GM11168 (cell line): ENCODE measurements around the gene POPDC2.
"Not testable (repeated sequence)": the region's sequence is repeated elsewhere in the genome, so short reads cannot be mapped to it uniquely, and the experiment has no call there.

Experiments used
- in situ Hi-C: fragments of 300-500 bp; cut with MboI; formaldehyde crosslinking; loops from one replicate; pipeline ENCODE4 v1.12.0; 2022; ENCODE audit warnings: low sequenced_read_pairs; ENCODE audit not compliant: unreplicated experiment

Gene POPDC2

GRCh38 chr3:119594929-119595328 lies 65.5 kb downstream of the POPDC2 start:
- in situ Hi-C loops, result not testable (repeated sequence)

DNA sequence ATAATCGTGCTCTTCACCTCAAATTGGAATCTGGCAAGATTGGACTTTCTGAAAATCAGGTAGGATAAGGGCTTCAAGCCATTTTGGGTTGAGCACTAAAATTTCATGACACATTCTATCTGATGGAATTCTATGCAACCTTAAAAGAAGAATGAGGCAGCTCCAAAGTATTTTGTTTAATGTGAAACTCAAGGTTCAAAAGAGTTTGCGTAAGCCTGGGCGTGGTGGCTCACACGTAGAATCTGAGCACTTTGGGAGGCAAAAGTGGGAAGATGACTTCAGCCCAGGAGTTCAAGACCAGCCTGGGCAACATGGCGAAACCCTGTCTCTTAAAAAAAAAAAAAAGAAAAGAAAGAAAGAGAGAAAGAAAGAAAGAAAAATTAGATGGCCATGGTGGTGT lies 66.3 kb downstream of the POPDC2 start:
- in situ Hi-C loops, result no loop called here

- in situ Hi-C loops, result no loop called here
Measured at GRCh38 chr3:119592861-119593260, 67.5 kb downstream of the POPDC2 start.
